H1 (cell line): ENCODE measurements around the gene MXRA8. TPM values are rescaled to one million over a fixed set of nuclear protein-coding genes. Genes with fewer than 3 reads are reported as not detected.

Source experiments
- CTCF ChIA-PET: fragments of 300-600 bp; sonication (Branson Sonifier 250); formaldehyde crosslinking; loops from one replicate; lab custom pipeline; 2021; ENCODE audit not compliant: partially characterized antibody; lab: Charles Lee
- POLR2A ChIA-PET: fragments of 300-600 bp; sonication (Branson Sonifier 250); formaldehyde crosslinking; loops from one replicate; lab custom pipeline; 2021; ENCODE audit warnings: inconsistent platforms; ENCODE audit not compliant: partially characterized antibody; lab: Charles Lee
- DNase-seq, 2 experiments: peaks; one replicate each; pipeline versions ENCODE4 v3.0.0 to v3.0.0-alpha.2; 2010 to 2022; ENCODE audit warnings: low spot score in 2 of 2, low read depth in 1 of 2, mixed read lengths in 1 of 2
- FAIRE-seq: peaks from 2 replicates; lab custom pipeline; 2011; peaks lifted over from hg19 to GRCh38; lab: Jason Lieb, UNC
- H2AFZ ChIP-seq: 2 replicates; pipeline ENCODE4 v1.8.1; 2012; ENCODE audit warnings: low read length, inconsistent platforms
- H2AK5ac ChIP-seq: 2 replicates; pipeline ENCODE4 v1.6.1; 2013; ENCODE audit warnings: low read depth, low read length
- H2BK120ac ChIP-seq: replicated peaks from 2 replicates; pipeline ENCODE3; 2013; ENCODE audit warnings: low read depth, low read length, inconsistent platforms
- H2BK12ac ChIP-seq: 2 replicates; pipeline ENCODE4 v1.6.1; 2013; ENCODE audit warnings: low read depth, low read length
- H2BK15ac ChIP-seq: 2 replicates; pipeline ENCODE4 v1.6.1; 2013; ENCODE audit warnings: low read length
- H2BK20ac ChIP-seq: 2 replicates; pipeline ENCODE4 v1.6.1; 2013; ENCODE audit warnings: low read length
- H2BK5ac ChIP-seq: 2 replicates; pipeline ENCODE4 v1.6.1; 2013; ENCODE audit warnings: low read depth, low read length
- H3K14ac ChIP-seq: 2 replicates; pipeline ENCODE4 v1.6.1; 2013; ENCODE audit warnings: inconsistent platforms; ENCODE audit not compliant: insufficient read length
- H3K18ac ChIP-seq: 2 replicates; pipeline ENCODE4 v1.6.1; 2013; ENCODE audit warnings: low read length; ENCODE audit errors: extremely low read depth
- H3K23ac ChIP-seq: 2 replicates; pipeline ENCODE4 v1.6.1; 2013; ENCODE audit warnings: inconsistent platforms; ENCODE audit not compliant: insufficient read length
- H3K23me2 ChIP-seq: 2 replicates; pipeline ENCODE4 v1.6.1; 2013; ENCODE audit warnings: low read depth, low read length
- H3K27ac ChIP-seq: 2 replicates; pipeline ENCODE4 v1.6.1; 2011; ENCODE audit warnings: low read depth, low read length, inconsistent platforms
- H3K27me3 ChIP-seq, 4 experiments: replicated peaks in 1 of 4; 1 replicate in 1 of 4; 2 replicates in 3 of 4; pipeline versions ENCODE4 v1.6.1 to v1.8.1; 2011 to 2013; ENCODE audit warnings: low read length in 3 of 4, mild to moderate bottlenecking in 3 of 4, inconsistent platforms in 2 of 4, mixed read lengths in 2 of 4, moderate library complexity in 1 of 4; ENCODE audit not compliant: control insufficient read depth in 3 of 4, insufficient read depth in 3 of 4; ENCODE audit errors: extremely low read depth in 1 of 4
- H3K36me3 ChIP-seq, 4 experiments: 2 replicates each; pipeline versions ENCODE4 v1.6.1 to v1.8.1; 2011 to 2013; ENCODE audit warnings: mild to moderate bottlenecking in 4 of 4, low read length in 3 of 4, moderate library complexity in 2 of 4, control low read depth in 1 of 4, inconsistent platforms in 1 of 4; ENCODE audit not compliant: insufficient read depth in 4 of 4, control insufficient read depth in 2 of 4
- H3K4ac ChIP-seq: replicated peaks from 2 replicates; pipeline ENCODE3; 2013; ENCODE audit warnings: low read length, low read depth, mixed read lengths, inconsistent platforms; ENCODE audit not compliant: insufficient read length
- H3K4me1 ChIP-seq, 4 experiments: replicated peaks in 1 of 4; 1 replicate in 1 of 4; 2 replicates in 3 of 4; pipeline versions ENCODE4 v1.6.1 to v1.8.1; 2011 to 2013; ENCODE audit warnings: low read length in 3 of 4, inconsistent platforms in 2 of 4, mixed read lengths in 1 of 4; ENCODE audit not compliant: insufficient read depth in 4 of 4, control insufficient read depth in 3 of 4
- H3K4me2 ChIP-seq, 2 experiments: 2 replicates each; pipeline versions ENCODE4 v1.6.1 to v1.8.1; 2011 to 2013; ENCODE audit warnings: low read depth in 2 of 2, low read length in 2 of 2, control low read depth in 1 of 2, inconsistent platforms in 1 of 2, mild to moderate bottlenecking in 1 of 2; ENCODE audit not compliant: insufficient read depth in 1 of 2
- H3K4me3 ChIP-seq, 4 experiments: fragments of 200-600, 300-600 bp in 1 of 4; sonication (generic), shearing (Covaris generic), sonication (Bioruptor Twin) in 1 of 4; 2 replicates each; pipeline versions ENCODE4 v1.5.1 to v1.8.1; 2011 to 2016; ENCODE audit warnings: low read length in 4 of 4, low read depth in 3 of 4, control low read depth in 2 of 4, inconsistent platforms in 2 of 4, mild to moderate bottlenecking in 2 of 4, mixed read lengths in 1 of 4, moderate library complexity in 1 of 4; ENCODE audit not compliant: insufficient read depth in 2 of 4; ENCODE audit errors: extremely low read depth in 1 of 4
- H3K56ac ChIP-seq: replicated peaks from 2 replicates; pipeline ENCODE3; 2013; ENCODE audit warnings: low read depth, mild to moderate bottlenecking, mixed read lengths, low read length, inconsistent platforms; ENCODE audit not compliant: insufficient read length
- H3K79me1 ChIP-seq: 2 replicates; pipeline ENCODE4 v1.6.1; 2013; ENCODE audit warnings: low read depth, low read length, control low read depth
- H3K79me2 ChIP-seq, 2 experiments: 2 replicates each; pipeline versions ENCODE4 v1.6.1 to v1.8.1; 2012 to 2013; ENCODE audit warnings: low read length in 2 of 2, mild to moderate bottlenecking in 2 of 2, inconsistent platforms in 1 of 2; ENCODE audit not compliant: insufficient read depth in 2 of 2, control insufficient read depth in 1 of 2
- H3K9ac ChIP-seq, 4 experiments: replicated peaks in 1 of 4; 1 replicate in 1 of 4; 2 replicates in 3 of 4; pipeline versions ENCODE4 v1.6.1 to v1.8.1; 2011 to 2013; ENCODE audit warnings: low read depth in 3 of 4, low read length in 3 of 4, control low read depth in 2 of 4, mild to moderate bottlenecking in 2 of 4, moderate library complexity in 2 of 4, inconsistent platforms in 1 of 4; ENCODE audit errors: extremely low read depth in 1 of 4
- H3K9me3 ChIP-seq, 2 experiments: 2 replicates each; pipeline versions ENCODE4 v1.6.1 to v1.8.1; 2012 to 2013; ENCODE audit warnings: mild to moderate bottlenecking in 2 of 2, moderate library complexity in 2 of 2, control low read depth in 1 of 2, inconsistent platforms in 1 of 2, low read depth in 1 of 2, low read length in 1 of 2, mixed read lengths in 1 of 2; ENCODE audit not compliant: insufficient read depth in 2 of 2
- H4K20me1 ChIP-seq, 2 experiments: replicated peaks in 1 of 2; 2 replicates each; pipeline versions ENCODE3 to v1.8.1; 2011 to 2013; ENCODE audit warnings: inconsistent platforms in 2 of 2, low read length in 2 of 2, mild to moderate bottlenecking in 1 of 2; ENCODE audit not compliant: insufficient read depth in 2 of 2, control insufficient read depth in 1 of 2
- H4K5ac ChIP-seq: 2 replicates; pipeline ENCODE4 v1.6.1; 2013; ENCODE audit warnings: low read length, low read depth, mixed read lengths, inconsistent platforms; ENCODE audit not compliant: insufficient read length
- H4K8ac ChIP-seq: 2 replicates; pipeline ENCODE4 v1.8.0; 2013; ENCODE audit warnings: mild to moderate bottlenecking, moderate library complexity, low read length, inconsistent platforms; ENCODE audit not compliant: insufficient read depth; ENCODE audit errors: extremely low read depth
- H4K91ac ChIP-seq: replicated peaks from 2 replicates; pipeline ENCODE3; 2013; ENCODE audit warnings: low read length, mixed read lengths, inconsistent platforms; ENCODE audit not compliant: insufficient read length
- BCL11A ChIP-seq, 2 experiments: IDR thresholded peaks; one replicate each; pipeline ENCODE4 v1.6.1; 2011; ENCODE audit warnings: low read depth in 2 of 2, low read length in 2 of 2, mild to moderate bottlenecking in 2 of 2
- CHD1 ChIP-seq: IDR thresholded peaks from 2 replicates; pipeline ENCODE4 v1.6.1; 2012; ENCODE audit warnings: low read depth, low read length, improper control_type of control experiment
- KDM1A ChIP-seq: fragments of 200-600, 300-600 bp; sonication (generic); IDR thresholded peaks from 2 replicates; pipeline ENCODE4 v1.7.1; 2016; ENCODE audit warnings: mild to moderate bottlenecking, low read length, borderline replicate concordance
- RNF2 ChIP-seq: fragments of 200-900, 300-1000 bp; sonication (generic); IDR thresholded peaks from 2 replicates; pipeline ENCODE4 v1.7.1; 2016; ENCODE audit warnings: borderline replicate concordance, low read depth, mild to moderate bottlenecking, antibody characterized with exemption, low read length; ENCODE audit not compliant: poor library complexity, severe bottlenecking; ENCODE audit errors: missing control alignments
- SUZ12 ChIP-seq: fragments of 200-600 bp; sonication (generic); IDR thresholded peaks from 2 replicates; pipeline ENCODE4 v1.6.1; 2012; ENCODE audit warnings: mild to moderate bottlenecking, inconsistent platforms, low read length, moderate library complexity, mixed read lengths
- TAF1 ChIP-seq: IDR thresholded peaks from 2 replicates; pipeline ENCODE4 v1.6.1; 2011; ENCODE audit warnings: mild to moderate bottlenecking, low read depth, low read length
- TAF7 ChIP-seq: optimal IDR thresholded peaks from 2 replicates; pipeline ENCODE3; 2011; ENCODE audit warnings: low read depth, mild to moderate bottlenecking, inconsistent platforms, low read length, moderate library complexity, borderline replicate concordance
- TBP ChIP-seq: IDR thresholded peaks from 2 replicates; pipeline ENCODE4 v1.6.1; 2011; ENCODE audit warnings: low read depth, low read length, improper control_type of control experiment
- TEAD4 ChIP-seq: IDR thresholded peaks from 2 replicates; pipeline ENCODE4 v1.6.1; 2012; ENCODE audit warnings: low read depth, low read length, inconsistent platforms, mixed read lengths
- USF2 ChIP-seq: IDR thresholded peaks from 2 replicates; pipeline ENCODE4 v1.6.1; 2011; ENCODE audit warnings: low read length, improper control_type of control experiment
- WGBS, 2 experiments: shearing (Covaris generic) in 1 of 2; methylation state at CpG; one replicate each; pipeline versions ENCODE4 v1.1.6 to v1.1.7; 2013 to 2015; ENCODE audit warnings: low lambda C conversion rate in 2 of 2, mixed read lengths in 2 of 2, inconsistent platforms in 1 of 2, low coverage in 1 of 2, missing lambda C conversion rate in 1 of 2; ENCODE audit not compliant: insufficient replicate concordance in 2 of 2, insufficient coverage in 1 of 2, insufficient read length in 1 of 2; ENCODE audit errors: extremely low coverage in 1 of 2, missing lambda C conversion rate in 1 of 2; 5-methylcytosine and 5-hydroxymethylcytosine counted together
- polyA plus RNA-seq, 7 experiments: library from polyadenylated mRNA; depleted of rRNA in 3 of 7; stranded (reverse) in 5 of 7; unstranded in 2 of 7; fragments of >200 nt in 5 of 7; fragments of 200-250 nt in 2 of 7; gene quantifications; 1 replicate in 5 of 7; 2 replicates in 1 of 7; 4 replicates in 1 of 7; pipeline versions ENCODE4 v1.2.1 to v1.2.3, GENCODE V29; 2011 to 2013; ENCODE audit warnings: missing spikeins in 2 of 7, mixed read lengths in 2 of 7
- total RNA-seq: library from RNA; stranded (reverse); fragmentation: NEBNext Ultra II Directional; extraction: Animal tissue kit (Norgen Biotek cat#: 25700); gene quantifications from 2 replicates; pipeline ENCODE4 v1.2.1, GENCODE V29; 2021

Gene MXRA8
- total and polyA plus RNA-seq, 2 of the 8 experiments (the other 6 are each of a cell fraction or from before 2014, with no cell fraction given), result 10.5 to 17.2 TPM

GRCh38 chr1:1397839-1398523, 39.6 kb upstream of the MXRA8 start:
- POLR2A ChIA-PET, result interaction anchor here (0.8 to 33.4 kb wide), 7 partner anchors 2 to 55 kb away, joined by 4 to 719 read pairs (median 27); partner anchors contain the start of genes ANKRD65, AURKAIP1, CCNL2 and MRPL20
- 84% methylated on average over 19 of the region's 19 CpGs; no CpG with 5 or more reads in 1 of the 2 experiments for WGBS, 2 experiments
- H2BK12ac ChIP-seq, result no peak overlapping the region
- peaks cover 6 to 50% of the 10 kb centered on the region in 2 experiments; a peak in 3 of 4 replicates for H3K79me2 ChIP-seq
- H3K27ac ChIP-seq, result 0 out of 2 replicates have a peak overlapping the region, but pooled peaks have one; percentile 89
- 0 out of 2 replicates have a peak overlapping the region, but pooled peaks have one; percentile 20 for H2AK5ac ChIP-seq
- peaks cover 18% of the 10 kb centered on the region for H3K79me1 ChIP-seq
- no peak overlapping the region for H3K23ac ChIP-seq
- no peak overlapping the region for H4K91ac ChIP-seq
- H3K36me3 ChIP-seq, result peaks cover 36 to 67% (median 50%) of the 10 kb centered on the region in 4 experiments
- H4K8ac ChIP-seq, result peak overlapping the region; percentile 86; the same call in 1 of the 2 replicates
- CTCF ChIA-PET, result interaction anchor here (0.9 to 3.1 kb wide), 7 partner anchors 9 to 107 kb away, joined by 3 to 14 read pairs (median 7); partner anchors contain the start of gene AURKAIP1
- peak overlapping the region; percentile 81 to 89 for H3K4me2 ChIP-seq
- H3K4me1 ChIP-seq, result peaks cover 0 to 18% (median 13%) of the 10 kb centered on the region in 4 experiments; a peak in 6 of 7 replicates
- H2AFZ ChIP-seq, result no peak overlapping the region
- no peak overlapping the region for H2BK20ac ChIP-seq
- FAIRE-seq (no peak), DNase-seq (no peak)
- H2BK15ac ChIP-seq, result no peak overlapping the region
- H2BK120ac ChIP-seq, result no peak overlapping the region
- no peak overlapping the region for H3K18ac ChIP-seq
- H3K23me2 ChIP-seq, result peaks cover 17% of the 10 kb centered on the region
- peak overlapping the region; percentile 93 to 95 (median 94) for H3K4me3 ChIP-seq
- peak overlapping the region; percentile 75 to 96 (median 92) for H3K9ac ChIP-seq
- H3K14ac ChIP-seq, result no peak overlapping the region
- H3K9me3 ChIP-seq, result no peaks in the 10 kb centered on the region
- H4K5ac ChIP-seq, result no peak overlapping the region
- H3K27me3 ChIP-seq, result no peaks in the 10 kb centered on the region
- H2BK5ac ChIP-seq, result no peak overlapping the region; the same call in 1 of the 2 replicates
- no peak overlapping the region for H3K4ac ChIP-seq
- no peak overlapping the region for H3K56ac ChIP-seq
- H4K20me1 ChIP-seq, result peaks cover 12 to 27% of the 10 kb centered on the region in 2 experiments
- TF ChIP-seq TBP (no peak), SUZ12 (no peak), KDM1A (no peak), RNF2 (no peak), USF2 (no peak), BCL11A (IDR thresholded peaks at IDR 0.05; ENCODE audit: low read depth in 2 of 2, low read length in 2 of 2) (no peak), TAF1 (no peak), CHD1 (no peak), TEAD4 (no peak), TAF7 (no peak)
